ENCODE measurements around the gene LRRC34. TPM values are rescaled to one million over a fixed set of nuclear protein-coding genes. Genes with fewer than 3 reads are reported as not detected.

LRRC34 gene
- total RNA-seq, 1 donor from 2014 or later, result 1.8 TPM

GRCh38 chr3:169815590-169816150 is 3.0 kb upstream of the LRRC34 start:
- DNase-seq (ENCODE audit: low read depth), result no peak

DNA sequence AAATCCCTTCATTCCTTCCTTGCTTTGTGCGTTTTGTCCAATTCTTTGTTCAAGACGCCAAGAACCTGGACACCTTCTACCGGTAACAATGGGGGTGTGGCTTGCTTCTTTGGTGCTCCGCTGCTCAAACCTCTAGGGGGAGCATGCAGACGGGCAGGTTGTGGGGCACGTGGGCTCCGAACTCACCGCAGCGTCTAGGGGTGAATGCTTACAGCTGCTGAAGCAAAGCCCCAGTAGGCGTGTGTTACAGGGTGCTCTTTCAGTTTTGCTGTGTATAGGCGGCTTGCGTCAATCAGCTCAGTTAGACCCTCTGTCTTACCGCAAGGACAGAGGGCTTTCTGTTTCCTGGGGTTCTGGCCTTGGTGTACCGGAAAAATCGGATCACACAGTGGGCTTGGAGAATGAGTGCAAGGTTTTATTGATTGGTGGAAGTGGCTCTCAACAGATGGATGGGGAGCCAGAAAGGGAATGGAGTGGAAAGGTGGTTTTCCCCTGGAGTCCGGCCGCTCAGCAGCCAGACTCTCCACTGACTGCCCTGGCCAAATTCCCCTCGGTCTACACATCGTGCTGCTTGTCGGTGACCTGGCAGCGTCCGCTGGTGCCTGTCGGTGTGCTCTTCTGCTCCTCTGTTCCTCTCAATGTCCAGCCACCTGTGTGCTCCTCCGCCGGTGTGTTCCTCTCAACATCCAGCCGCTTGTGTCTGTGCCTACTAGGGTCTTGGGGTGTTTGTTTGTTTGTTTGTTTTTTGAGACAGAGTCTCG is 1.2 kb upstream of the LRRC34 start:
- DNase-seq (ENCODE audit: low read depth), result no peak

- no peak for DNase-seq (ENCODE audit: low read depth)
Observed at GRCh38 chr3:169813278-169813677, 574 bp upstream of the LRRC34 start.

GRCh38 chr3:169811631-169812331 is 923 bp downstream of the LRRC34 start:
- DNase-seq (ENCODE audit: low read depth), result peak; percentile 29

- no peak for DNase-seq (ENCODE audit: low read depth)
Observed at GRCh38 chr3:169809230-169809795, 3.4 kb downstream of the LRRC34 start.

- DNase-seq (ENCODE audit: low read depth), result no peak
Observed at GRCh38 chr3:169804681-169805080, 8.0 kb downstream of the LRRC34 start.

GRCh38 chr3:169792359-169792758 is 20.3 kb downstream of the LRRC34 start:
- DNase-seq (ENCODE audit: low read depth), result no peak

- DNase-seq (ENCODE audit: low read depth), result no peak
Observed at GRCh38 chr3:169790687-169791429, 21.8 kb downstream of the LRRC34 start.

DNA sequence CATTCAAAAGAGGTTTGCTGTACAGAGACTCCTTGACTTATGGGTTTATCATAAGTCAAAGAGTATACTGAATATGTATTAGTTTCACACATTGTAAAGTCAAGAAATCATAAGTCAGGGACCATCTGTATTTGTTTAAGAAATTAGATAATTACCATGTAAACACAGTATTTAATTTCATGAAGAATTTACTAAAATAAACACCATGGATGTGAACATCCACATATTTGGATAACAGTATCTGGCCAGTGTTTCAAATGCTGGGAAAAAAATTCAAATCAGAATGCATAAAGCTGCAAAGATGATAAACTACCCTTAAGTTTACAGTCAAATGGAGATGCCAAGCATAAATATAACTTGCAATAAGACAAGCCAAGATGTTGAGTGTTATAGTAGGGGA is 22.5 kb downstream of the LRRC34 start:
- no peak for DNase-seq (ENCODE audit: low read depth)

DNA sequence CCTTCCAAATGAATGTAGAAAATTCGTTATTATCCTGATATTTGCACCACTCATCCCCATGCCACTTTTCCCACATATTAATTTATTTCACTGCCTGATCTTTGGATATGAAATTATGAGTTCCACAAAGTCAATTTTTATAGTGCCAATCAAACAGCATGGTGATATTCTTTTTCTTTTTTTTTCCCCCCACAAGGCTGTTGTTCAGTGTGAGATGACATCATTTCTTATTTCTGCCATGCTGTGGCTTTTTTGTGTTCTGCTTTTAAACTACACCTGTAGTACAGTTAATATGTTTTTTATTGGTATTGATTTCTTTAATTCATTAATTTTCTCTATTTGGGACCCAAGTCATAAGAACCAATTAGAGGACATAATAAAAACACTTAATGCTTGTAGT is 24.9 kb downstream of the LRRC34 start:
- peak; percentile 24 for DNase-seq (ENCODE audit: low read depth)

DNA sequence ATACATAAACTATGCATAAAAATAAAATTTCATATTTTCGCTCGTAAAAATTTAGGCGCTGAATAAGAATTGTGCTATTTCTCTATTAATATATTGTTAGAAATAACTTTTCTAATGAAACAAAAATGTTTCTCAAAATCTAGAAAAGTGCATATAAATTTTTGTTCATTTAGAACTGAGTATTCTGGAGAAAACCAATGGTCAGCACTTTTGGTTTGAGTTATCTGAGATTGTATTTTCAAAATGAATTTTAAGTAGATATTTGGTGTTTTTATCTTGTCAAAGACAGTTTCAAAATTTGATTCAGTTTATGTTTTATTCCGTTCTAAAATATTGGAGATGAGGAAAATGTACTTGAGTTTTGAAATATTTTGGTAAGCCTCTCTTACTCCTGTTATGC is 25.6 kb downstream of the LRRC34 start:
- DNase-seq (ENCODE audit: low read depth), result no peak

DNA sequence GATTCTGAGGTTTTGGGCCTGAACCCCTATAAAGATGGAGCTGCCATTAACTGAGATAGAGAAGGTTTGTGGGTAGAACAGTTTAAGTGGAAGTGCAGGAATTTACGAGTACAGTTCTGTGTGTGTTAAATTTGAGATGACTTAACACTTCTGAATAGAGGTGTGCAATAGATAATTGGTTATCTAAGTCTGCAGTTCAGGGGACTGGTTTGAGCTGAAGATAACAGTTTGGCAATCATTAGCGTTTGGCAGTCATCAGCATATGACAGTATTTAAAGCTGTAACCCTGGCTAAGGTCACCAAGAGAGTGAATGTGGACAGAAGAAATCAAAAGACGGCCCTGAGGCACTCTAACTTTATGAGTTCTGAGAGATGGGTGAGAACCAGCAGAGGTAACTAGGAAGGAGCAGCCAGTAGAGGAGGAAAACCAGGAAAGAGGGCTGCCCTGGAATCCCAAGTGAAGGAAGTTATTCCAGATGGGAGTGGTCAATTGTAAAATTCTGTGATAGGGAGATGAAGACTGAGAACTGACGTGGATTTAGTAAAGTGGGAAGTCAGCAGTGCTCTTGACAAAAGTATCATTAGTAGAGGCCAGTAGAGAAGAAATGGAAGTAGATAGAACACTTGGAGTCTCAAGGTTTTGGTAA is 31.4 kb downstream of the LRRC34 start:
- no peak for DNase-seq (ENCODE audit: low read depth)

DNA sequence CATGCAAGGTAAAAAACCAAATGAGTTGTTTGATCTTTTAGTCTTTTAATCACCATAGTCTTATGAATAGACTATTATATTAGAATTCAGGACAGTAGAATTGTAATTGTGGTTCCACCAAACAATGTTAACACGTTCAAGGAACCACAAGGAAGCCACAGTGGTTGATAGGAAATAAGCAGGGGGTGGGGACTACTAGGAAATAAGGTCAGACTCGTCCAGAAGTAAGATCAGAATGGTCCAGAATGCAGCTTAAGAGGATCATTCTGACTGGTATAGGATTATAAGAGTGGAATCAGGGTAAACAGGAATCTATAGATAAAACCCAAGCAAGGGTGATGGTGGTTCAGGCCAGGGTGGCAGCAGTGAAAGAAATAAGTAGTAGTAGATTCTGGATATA is 32.0 kb downstream of the LRRC34 start:
- DNase-seq (ENCODE audit: low read depth), result no peak

- no peak for DNase-seq (ENCODE audit: low read depth)
Observed at GRCh38 chr3:169777822-169778221, 34.9 kb downstream of the LRRC34 start.

DNA sequence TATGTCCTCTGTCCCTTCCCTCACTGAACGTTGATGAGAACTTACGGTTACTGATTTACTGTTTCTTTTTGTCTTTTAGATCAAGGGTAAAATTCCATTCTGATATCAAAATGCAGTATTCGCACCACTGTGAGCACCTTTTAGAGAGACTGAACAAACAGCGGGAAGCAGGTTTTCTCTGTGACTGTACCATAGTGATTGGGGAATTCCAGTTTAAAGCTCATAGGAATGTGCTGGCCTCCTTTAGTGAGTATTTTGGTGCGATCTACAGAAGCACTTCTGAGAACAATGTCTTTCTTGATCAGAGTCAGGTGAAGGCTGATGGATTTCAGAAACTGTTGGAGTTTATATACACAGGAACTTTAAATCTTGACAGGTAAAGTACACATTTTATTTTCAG is 38.5 kb downstream of the LRRC34 start:
- no peak for DNase-seq (ENCODE audit: low read depth)

GRCh38 chr3:169772897-169773816 is 39.5 kb downstream of the LRRC34 start, which contains the start of gene MYNN:
Gene MYNN (plus strand): TSS chr3:169773396. CDS start chr3:169774296, 900 bp downstream.
- DNase-seq (ENCODE audit: low read depth), result peak; percentile 94

GRCh38 chr3:169772305-169772896 is 40.3 kb downstream of the LRRC34 start:
- peak; percentile 84 for DNase-seq (ENCODE audit: low read depth)

DNA sequence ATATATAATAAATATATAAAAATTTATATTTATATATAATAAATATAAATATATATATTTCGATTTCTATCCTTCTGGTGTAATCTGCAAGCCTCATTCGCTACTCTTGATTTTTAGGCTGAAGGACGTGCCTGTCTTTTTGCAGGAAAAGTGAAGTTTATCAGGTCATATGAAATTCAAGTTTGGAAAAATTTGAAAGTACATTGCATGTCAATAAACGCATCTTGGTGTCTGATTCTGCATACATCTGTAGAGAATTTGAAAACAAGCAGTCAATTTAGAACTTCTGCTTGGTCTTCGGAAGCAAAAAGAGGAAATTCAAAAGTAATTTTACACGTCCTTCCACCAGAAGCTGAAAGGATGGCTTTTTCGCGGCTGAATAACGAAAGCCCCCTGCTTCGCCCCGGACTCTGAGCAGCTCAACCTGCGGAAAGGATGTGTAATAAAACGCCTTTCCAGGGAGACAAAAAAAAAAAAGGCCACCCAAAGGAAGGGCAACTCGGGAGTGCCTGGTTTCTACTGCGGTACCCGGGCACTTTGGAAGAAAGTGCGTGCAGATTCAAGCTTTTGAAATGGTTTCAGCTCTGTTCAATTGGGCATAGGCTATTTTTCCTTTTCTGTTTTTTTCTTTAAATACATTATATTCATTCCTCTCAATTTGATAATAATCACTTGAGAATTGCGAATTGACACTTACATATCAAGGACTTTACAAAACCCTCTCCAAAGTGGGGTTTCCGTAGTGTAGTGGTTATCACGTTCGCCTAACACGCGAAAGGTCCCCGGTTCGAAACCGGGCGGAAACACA is 41.0 kb downstream of the LRRC34 start:
- peak; percentile 84 for DNase-seq (ENCODE audit: low read depth)

All from myocyte (in vitro differentiated cells).